Measurements from ENCODE around the gene MEIS1.

MEIS1 gene

GRCh38 chr2:66489436-66489835 is 54.5 kb downstream of the MEIS1 start:
- no peaks in the 10 kb centered on the region for H3K36me3 ChIP-seq
- no peak overlapping the region for H3K4me3 ChIP-seq
- H3K27ac ChIP-seq, result no peak overlapping the region
- no peak overlapping the region for H3K9ac ChIP-seq
- peaks cover 0 to 8% (median 0%) of the 10 kb centered on the region in 10 experiments; a peak in 2 of 20 replicates for H3K4me1 ChIP-seq
- H3K9me3 ChIP-seq (replicated peaks in 1 of 11), result no peaks in the 10 kb centered on the region
- no peaks in the 10 kb centered on the region for H3K27me3 ChIP-seq
- no peaks in the 10 kb centered on the region for H4K20me1 ChIP-seq
- TF ChIP-seq Cebpa-rat (IDR thresholded peaks at IDR 0.05), result no peak
- no peak overlapping the region for H3K4me2 ChIP-seq

- H3K9ac ChIP-seq, result no peak overlapping the region
- no peaks in the 10 kb centered on the region for H3K36me3 ChIP-seq
- no peak overlapping the region for H3K4me3 ChIP-seq
- no peaks in the 10 kb centered on the region for H3K9me3 ChIP-seq (replicated peaks in 1 of 11)
- peaks cover 0 to 11% (median 0%) of the 10 kb centered on the region in 10 experiments; a peak in 2 of 20 replicates for H3K4me1 ChIP-seq
- H3K27me3 ChIP-seq, result no peaks in the 10 kb centered on the region
- H3K4me2 ChIP-seq, result peak overlapping the region in 4 of 11 experiments; percentile 14 to 43 (median 28); a peak in 5 of 22 replicates
- no peak for TF ChIP-seq Cebpa-rat (IDR thresholded peaks at IDR 0.05)
- no peaks in the 10 kb centered on the region for H4K20me1 ChIP-seq
- H3K27ac ChIP-seq, result no peak overlapping the region
These were observed 55.7 kb downstream of the MEIS1 start for GRCh38 chr2:66490588-66491001.

- Histone ChIP-seq H3K27ac (no peak overlapping the region), H3K4me2 (no peak overlapping the region), H3K9me3 (replicated peaks in 1 of 11) (no peaks in the 10 kb centered on the region), H3K9ac (no peak overlapping the region), H3K36me3 (no peaks in the 10 kb centered on the region), H3K27me3 (no peaks in the 10 kb centered on the region), H4K20me1 (no peaks in the 10 kb centered on the region), H3K4me1 (peaks cover 0 to 11% (median 0%) of the 10 kb centered on the region in 10 experiments; a peak in 2 of 20 replicates), H3K4me3 (no peak overlapping the region)
- peak in 8 of 11 experiments; percentile 8 to 77 (median 50); a peak in 6 of 22 replicates for TF ChIP-seq Cebpa-rat (IDR thresholded peaks at IDR 0.05)
These were observed 59.8 kb downstream of the MEIS1 start for GRCh38 chr2:66494708-66495107.

- Histone ChIP-seq H3K36me3 (no peaks in the 10 kb centered on the region), H3K4me3 (no peak overlapping the region), H3K27ac (no peak overlapping the region), H3K4me1 (peaks cover 0 to 5% (median 0%) of the 10 kb centered on the region in 10 experiments; a peak in 2 of 20 replicates), H3K9ac (no peak overlapping the region), H3K9me3 (replicated peaks in 1 of 11) (no peaks in the 10 kb centered on the region), H3K4me2 (no peak overlapping the region), H3K27me3 (no peaks in the 10 kb centered on the region), H4K20me1 (no peaks in the 10 kb centered on the region)
- TF ChIP-seq Cebpa-rat (IDR thresholded peaks at IDR 0.05), result no peak
These were observed 61.1 kb downstream of the MEIS1 start for GRCh38 chr2:66495788-66496640.

- no peaks in the 10 kb centered on the region for H3K36me3 ChIP-seq
- no peaks in the 10 kb centered on the region for H4K20me1 ChIP-seq
- H3K4me2 ChIP-seq, result no peak overlapping the region
- no peak overlapping the region for H3K4me3 ChIP-seq
- H3K27me3 ChIP-seq, result no peaks in the 10 kb centered on the region
- no peak overlapping the region for H3K9ac ChIP-seq
- TF ChIP-seq Cebpa-rat (IDR thresholded peaks at IDR 0.05), result no peak
- no peak overlapping the region for H3K27ac ChIP-seq
- no peaks in the 10 kb centered on the region for H3K9me3 ChIP-seq (replicated peaks in 1 of 11)
- 0 out of 20 replicates have a peak, but pooled peaks cover 0 to 4% (median 0%) of the 10 kb centered on the region in 10 experiments for H3K4me1 ChIP-seq
These were observed 61.9 kb downstream of the MEIS1 start for GRCh38 chr2:66496670-66497420.

GRCh38 chr2:66497431-66498288 is 62.7 kb downstream of the MEIS1 start:
- H3K36me3 ChIP-seq, result no peaks in the 10 kb centered on the region
- no peak overlapping the region for H3K27ac ChIP-seq
- no peak overlapping the region for H3K9ac ChIP-seq
- H3K4me1 ChIP-seq, result 0 out of 20 replicates have a peak, but pooled peaks cover 0 to 4% (median 0%) of the 10 kb centered on the region in 10 experiments
- no peak for TF ChIP-seq Cebpa-rat (IDR thresholded peaks at IDR 0.05)
- H4K20me1 ChIP-seq, result no peaks in the 10 kb centered on the region
- H3K4me2 ChIP-seq, result no peak overlapping the region
- H3K27me3 ChIP-seq, result no peaks in the 10 kb centered on the region
- no peak overlapping the region for H3K4me3 ChIP-seq
- no peaks in the 10 kb centered on the region for H3K9me3 ChIP-seq (replicated peaks in 1 of 11)

- TF ChIP-seq Cebpa-rat (IDR thresholded peaks at IDR 0.05), result no peak
- Histone ChIP-seq H3K4me3 (no peak overlapping the region), H3K27me3 (no peaks in the 10 kb centered on the region), H3K9ac (no peak overlapping the region), H4K20me1 (no peaks in the 10 kb centered on the region), H3K36me3 (no peaks in the 10 kb centered on the region), H3K4me1 (0 out of 20 replicates have a peak, but pooled peaks cover 0 to 4% (median 0%) of the 10 kb centered on the region in 10 experiments), H3K9me3 (replicated peaks in 1 of 11) (no peaks in the 10 kb centered on the region), H3K27ac (no peak overlapping the region), H3K4me2 (no peak overlapping the region)
These were observed 63.5 kb downstream of the MEIS1 start for GRCh38 chr2:66498289-66498975.

- no peak overlapping the region for H3K27ac ChIP-seq
- H3K4me1 ChIP-seq, result no peaks in the 10 kb centered on the region
- no peaks in the 10 kb centered on the region for H4K20me1 ChIP-seq
- no peak overlapping the region for H3K4me3 ChIP-seq
- no peak overlapping the region for H3K9ac ChIP-seq
- no peaks in the 10 kb centered on the region for H3K9me3 ChIP-seq (replicated peaks in 1 of 11)
- TF ChIP-seq Cebpa-rat (IDR thresholded peaks at IDR 0.05), result no peak
- H3K4me2 ChIP-seq, result no peak overlapping the region
- no peaks in the 10 kb centered on the region for H3K27me3 ChIP-seq
- H3K36me3 ChIP-seq, result no peaks in the 10 kb centered on the region
These were observed 66.3 kb downstream of the MEIS1 start for GRCh38 chr2:66501267-66501666.

All from BLaER1 treated with 17β-estradiol and CSF1 and Interleukin-3, amounts not matched to agents 10 nM and 100 nM (cell line).